T47D (cell line): Measurements from ENCODE around the gene MORF4L2.
"Not testable (repeated sequence)": the region's sequence is repeated elsewhere in the genome, so short reads cannot be mapped to it uniquely, and the experiment has no call there.

Experiments
- DNase-seq, 2 experiments: peaks; one replicate each; pipeline versions ENCODE4 v3.0.0 to v3.0.0-alpha.2; 2011 to 2012; ENCODE audit warnings: low read depth in 1 of 2, low spot score in 1 of 2
- JUND ChIP-seq: IDR thresholded peaks from 2 replicates; pipeline ENCODE4 v1.6.1; 2012; ENCODE audit warnings: low read depth
- in situ Hi-C: cut with HindIII; loops from 2 replicates; pipeline ENCODE4 v1.10.0; 2016; ENCODE audit warnings: low sequenced_read_pairs, low pct_unique_long_range_greater_than_20kb

Gene MORF4L2

GRCh38 chrX:103666202-103667107 is 20.0 kb downstream of the MORF4L2 start:
- no peak for TF ChIP-seq JUND
- in situ Hi-C loops: no loop called here
- no peak for DNase-seq

- in situ Hi-C loops: no loop called here
- TF ChIP-seq JUND: no peak
- no peak for DNase-seq
These were observed 22.3 kb downstream of the MORF4L2 start for GRCh38 chrX:103663981-103664762.

GRCh38 chrX:103659460-103659859 is 27.0 kb downstream of the MORF4L2 start:
- DNase-seq, in situ Hi-C loops: not testable (repeated sequence)

GRCh38 chrX:103658681-103659433 is 27.6 kb downstream of the MORF4L2 start:
- no peak for TF ChIP-seq JUND
- in situ Hi-C loops: no loop called here
- peak; percentile 5 to 64 for DNase-seq

- DNase-seq, in situ Hi-C loops: not testable (repeated sequence)
These were observed 29.4 kb downstream of the MORF4L2 start for GRCh38 chrX:103657066-103657465.

GRCh38 chrX:103656617-103657016 is 29.9 kb downstream of the MORF4L2 start:
- no peak for TF ChIP-seq JUND
- in situ Hi-C loops: no loop called here
- no peak for DNase-seq

GRCh38 chrX:103655230-103656000 is 31.1 kb downstream of the MORF4L2 start:
- DNase-seq, in situ Hi-C loops: not testable (repeated sequence)

GRCh38 chrX:103651151-103651773 is 35.2 kb downstream of the MORF4L2 start:
- TF ChIP-seq JUND: no peak
- DNase-seq: no peak
- in situ Hi-C loops: no loop called here

- no peak for TF ChIP-seq JUND
- in situ Hi-C loops: no loop called here
These were observed 38.9 kb downstream of the MORF4L2 start for GRCh38 chrX:103647630-103648029.

GRCh38 chrX:103644125-103644524 is 42.4 kb downstream of the MORF4L2 start:
- DNase-seq: no peak
- no peak for TF ChIP-seq JUND
- in situ Hi-C loops: no loop called here

More at GRCh38 chrX:103647630-103648029, 38.9 kb downstream of the MORF4L2 start:
- no peak for DNase-seq

- TF ChIP-seq JUND: no peak
- no peak for DNase-seq
- in situ Hi-C loops: no loop called here
These were observed 45.9 kb downstream of the MORF4L2 start for GRCh38 chrX:103640401-103641155.

- DNase-seq, in situ Hi-C loops: not testable (repeated sequence)
These were observed 47.8 kb downstream of the MORF4L2 start for GRCh38 chrX:103638479-103639346.
